ENCODE data around the gene GALNT6. TPM values are rescaled to one million over a fixed set of nuclear protein-coding genes. Genes with fewer than 3 reads are reported as not detected.

GALNT6 gene
- total RNA-seq, 1 experiment from 2014 or later, result 9.8 TPM

DNA sequence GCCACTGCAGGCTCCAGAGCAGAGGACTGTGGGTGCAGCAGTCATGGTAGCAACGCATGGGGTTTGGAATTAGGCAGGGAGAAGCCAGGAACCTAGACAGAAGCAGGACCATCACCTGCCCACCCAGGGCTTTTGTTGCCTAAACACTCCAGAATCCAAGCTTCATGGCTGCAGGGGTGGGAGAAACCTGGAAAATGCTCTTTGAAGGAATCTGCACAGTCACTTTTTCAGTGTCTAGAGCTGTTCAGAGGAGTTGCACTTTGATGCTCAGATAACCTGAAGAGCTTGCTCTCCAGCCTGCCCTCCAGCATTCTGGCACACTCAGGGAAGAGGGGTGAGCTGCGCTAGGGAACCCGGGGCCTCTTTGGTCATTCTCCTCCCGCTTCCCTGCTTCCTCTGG is 43.1 kb downstream of the GALNT6 start:
- no peak overlapping the region for H4K5ac ChIP-seq (ENCODE audit: insufficient read length, low read depth, low read length)
- H4K8ac ChIP-seq (replicated peaks; ENCODE audit: insufficient read length, low read depth, low read length), result no peak overlapping the region
- no peak overlapping the region for H2AFZ ChIP-seq (ENCODE audit: low read length)
- no peaks in the 10 kb centered on the region for H3K4me1 ChIP-seq (ENCODE audit: insufficient read depth, low read length)
- no peak overlapping the region for H3K9ac ChIP-seq (ENCODE audit: extremely low read depth, insufficient read length, low read length)
- no peak overlapping the region for H3K56ac ChIP-seq (ENCODE audit: insufficient read length, low read depth, low read length)
- H3K79me2 ChIP-seq (ENCODE audit: insufficient read depth, low read length), result no peaks in the 10 kb centered on the region
- H3T11ph ChIP-seq (ENCODE audit: low read length), result no peak overlapping the region
- no peak overlapping the region for H3K27ac ChIP-seq (ENCODE audit: insufficient read length, low read depth, low read length)
- no peaks in the 10 kb centered on the region; a peak in 1 of 5 replicates for H3K9me3 Mint-ChIP-seq
- no peak overlapping the region for H3K23ac ChIP-seq (ENCODE audit: insufficient read length, low read depth, low read length)
- no peak overlapping the region for H3K4me2 ChIP-seq (ENCODE audit: insufficient read depth, insufficient read length, low read length)
- no peak overlapping the region for H2BK20ac ChIP-seq (ENCODE audit: low read depth, low read length, poor library complexity, severe bottlenecking)
- no peak overlapping the region for H3K14ac ChIP-seq (ENCODE audit: insufficient read depth, low read length)
- H2BK120ac ChIP-seq (ENCODE audit: low read depth, low read length, poor library complexity, severe bottlenecking), result no peak overlapping the region
- H3K4ac ChIP-seq (ENCODE audit: low read depth, low read length), result no peak overlapping the region
- H3K23me2 ChIP-seq (ENCODE audit: insufficient read length, low read depth, low read length, poor library complexity, severe bottlenecking), result no peaks in the 10 kb centered on the region
- H3K4me3 Mint-ChIP-seq, result no peak overlapping the region
- H3K27me3 Mint-ChIP-seq (ENCODE audit: low read depth), result peaks cover 3% of the 10 kb centered on the region
- no peak for TF ChIP-seq CTCF (conservative IDR thresholded peaks at IDR 0.05)
- H3K27me3 ChIP-seq (ENCODE audit: insufficient read depth, low read length), result no peaks in the 10 kb centered on the region
- 0 out of 7 replicates have a peak overlapping the region, but pooled peaks of 1 of the 3 experiments have one; percentile 64 for H3K27ac Mint-ChIP-seq
- H3K18ac ChIP-seq (ENCODE audit: insufficient read length, low read depth, low read length), result no peak overlapping the region
- no peak overlapping the region for H2AK5ac ChIP-seq (ENCODE audit: insufficient read length, low read length)
- H2BK12ac ChIP-seq (ENCODE audit: insufficient read length, low read depth, low read length), result no peak overlapping the region
- H3K36me3 Mint-ChIP-seq (ENCODE audit: insufficient read depth in 1 of 3, low read depth in 3 of 3), result no peaks in the 10 kb centered on the region
- H4K20me1 ChIP-seq (ENCODE audit: control insufficient read depth, insufficient read depth, insufficient read length), result no peaks in the 10 kb centered on the region
- H2BK5ac ChIP-seq (ENCODE audit: insufficient read length, low read length), result no peak overlapping the region
- DNase-seq, result no peak
- no peaks in the 10 kb centered on the region for H3K79me1 ChIP-seq (ENCODE audit: insufficient read depth, low read depth, low read length, poor library complexity, severe bottlenecking)
- H4K91ac ChIP-seq (ENCODE audit: insufficient read length, low read depth, low read length), result no peak overlapping the region
- no peaks in the 10 kb centered on the region for H3K9me3 ChIP-seq (ENCODE audit: control insufficient read depth, low read depth, low read length)
- peaks cover 18 to 19% of the 10 kb centered on the region in 2 experiments for H3K4me1 Mint-ChIP-seq
- WGBS (ENCODE audit: extremely low coverage, insufficient read length, low lambda C conversion rate), result no CpG with 5 or more reads among the region's 4 CpGs
- no peak overlapping the region for H2BK15ac ChIP-seq (ENCODE audit: low read depth, low read length)

Measured in H9 (cell line).